Right forelimb (tissue), 1 donor: ENCODE results near the gene NUP62.
"Not testable (repeated sequence)": the region's sequence is repeated elsewhere in the genome, so short reads cannot be mapped to it uniquely, and the experiment has no call there.

Experiments used
- DNase-seq: peaks from one replicate; pipeline ENCODE4 v3.0.0-alpha.2; 2018

The NUP62 gene

GRCh38 chr19:49951806-49952478 lies 22.6 kb upstream of the NUP62 start:
- DNase-seq = no peak

GRCh38 chr19:49950956-49951526 lies 21.7 kb upstream of the NUP62 start:
- no peak for DNase-seq

- DNase-seq = no peak
Observed at GRCh38 chr19:49950590-49950948, 21.3 kb upstream of the NUP62 start.

- DNase-seq = no peak
Observed at GRCh38 chr19:49949742-49950589, 20.7 kb upstream of the NUP62 start.

- no peak for DNase-seq
Observed at GRCh38 chr19:49946415-49946814, 17.1 kb upstream of the NUP62 start.

- not testable (repeated sequence) for DNase-seq
Observed at GRCh38 chr19:49944567-49944966, 15.3 kb upstream of the NUP62 start.

- no peak for DNase-seq
Observed at GRCh38 chr19:49940482-49940791, 11.1 kb upstream of the NUP62 start.

- DNase-seq = no peak
Observed at GRCh38 chr19:49939721-49940481, 10.6 kb upstream of the NUP62 start.

- DNase-seq = no peak
Observed at GRCh38 chr19:49938662-49939061, 9.4 kb upstream of the NUP62 start.

GRCh38 chr19:49937750-49938381 lies 8.6 kb upstream of the NUP62 start:
- peak; percentile 89 for DNase-seq

- DNase-seq = no peak
Observed at GRCh38 chr19:49936549-49936948, 7.2 kb upstream of the NUP62 start.

- no peak for DNase-seq
Observed at GRCh38 chr19:49933643-49934042, 4.3 kb upstream of the NUP62 start.

- no peak for DNase-seq
Observed at GRCh38 chr19:49932731-49933131, 3.4 kb upstream of the NUP62 start.

- no peak for DNase-seq
Observed at GRCh38 chr19:49932041-49932451, 2.7 kb upstream of the NUP62 start.

- no peak for DNase-seq
Observed at GRCh38 chr19:49931293-49932040, 2.2 kb upstream of the NUP62 start.

GRCh38 chr19:49930483-49931011 lies 1.2 kb upstream of the NUP62 start:
- DNase-seq = no peak

- DNase-seq = peak; percentile 93
Observed at GRCh38 chr19:49929611-49930482, 543 bp upstream of the NUP62 start.

GRCh38 chr19:49927526-49928264 lies 1.6 kb downstream of the NUP62 start:
- no peak for DNase-seq

GRCh38 chr19:49926515-49926914 lies 2.8 kb downstream of the NUP62 start:
- DNase-seq = no peak

GRCh38 chr19:49925486-49925885 lies 3.8 kb downstream of the NUP62 start:
- DNase-seq = no peak
